Articular chondrocyte of knee joint (primary cell): Measurements from ENCODE around the gene DNAJC17. TPM values are rescaled to one million over a fixed set of nuclear protein-coding genes. Genes with fewer than 3 reads are reported as not detected.

Source experiments
- small RNA-seq: library from RNA; depleted of rRNA; stranded (forward); fragments of <200 nt; gene quantifications from one replicate; pipeline ENCODE3, GENCODE V24; 2012
- total RNA-seq: library from RNA; depleted of rRNA; stranded (reverse); fragments of >200 nt; gene quantifications from 2 replicates; pipeline ENCODE4 v1.2.3, GENCODE V29; 2012

The DNAJC17 gene, protein sequence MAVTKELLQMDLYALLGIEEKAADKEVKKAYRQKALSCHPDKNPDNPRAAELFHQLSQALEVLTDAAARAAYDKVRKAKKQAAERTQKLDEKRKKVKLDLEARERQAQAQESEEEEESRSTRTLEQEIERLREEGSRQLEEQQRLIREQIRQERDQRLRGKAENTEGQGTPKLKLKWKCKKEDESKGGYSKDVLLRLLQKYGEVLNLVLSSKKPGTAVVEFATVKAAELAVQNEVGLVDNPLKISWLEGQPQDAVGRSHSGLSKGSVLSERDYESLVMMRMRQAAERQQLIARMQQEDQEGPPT
- 23.9 and 26.1 TPM in 2 replicates for total RNA-seq

DNA sequence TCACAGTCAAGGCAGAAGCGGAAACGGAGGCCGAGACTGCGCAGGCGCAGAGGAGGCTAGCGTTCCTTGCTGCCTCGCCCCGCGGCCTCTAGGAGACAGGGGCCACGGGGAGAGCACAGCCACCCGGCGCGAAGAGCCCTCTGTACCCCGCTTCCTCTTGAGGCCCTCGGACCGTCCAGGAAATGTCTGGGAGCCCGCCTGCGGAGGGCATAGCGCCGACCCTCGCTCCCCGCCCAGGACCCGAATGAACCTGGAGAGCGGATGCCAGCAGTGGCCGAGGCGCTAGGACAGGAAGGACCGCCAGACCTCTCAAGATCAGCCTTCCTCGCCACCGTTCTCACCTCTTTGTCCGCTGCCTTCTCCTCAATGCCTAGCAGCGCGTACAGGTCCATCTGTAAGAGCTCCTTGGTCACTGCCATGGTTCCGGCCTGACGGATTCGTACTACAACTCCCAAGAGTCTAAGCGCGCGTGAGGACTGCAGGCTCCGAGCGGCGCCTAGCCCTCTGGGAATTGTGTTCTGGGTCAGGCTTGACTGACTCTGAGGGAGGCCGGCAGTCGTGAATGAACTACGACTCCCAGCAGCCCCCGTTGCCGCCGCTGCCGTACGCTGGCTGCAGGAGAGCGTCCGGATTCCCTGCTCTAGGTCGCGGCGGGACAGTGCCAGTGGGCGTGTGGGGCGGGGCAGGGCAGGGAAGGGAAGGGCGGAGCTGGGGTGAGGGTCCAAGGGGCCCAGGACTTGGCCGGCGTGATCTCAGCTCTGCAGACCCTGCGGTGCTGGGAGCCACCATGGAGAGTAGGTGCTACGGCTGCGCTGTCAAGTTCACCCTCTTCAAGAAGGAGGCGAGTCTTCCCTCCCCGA, at the start of gene DNAJC17, which contains the start of gene ZFYVE19:
DNAJC17 (minus strand) TSS at position 446 of the 860 bp plus-strand sequence; CDS start at position 419, 27 bp downstream.
ZFYVE19 (plus strand) TSS at position 62 of the 860 bp plus-strand sequence; CDS start at position 563, 501 bp downstream.

DNA sequence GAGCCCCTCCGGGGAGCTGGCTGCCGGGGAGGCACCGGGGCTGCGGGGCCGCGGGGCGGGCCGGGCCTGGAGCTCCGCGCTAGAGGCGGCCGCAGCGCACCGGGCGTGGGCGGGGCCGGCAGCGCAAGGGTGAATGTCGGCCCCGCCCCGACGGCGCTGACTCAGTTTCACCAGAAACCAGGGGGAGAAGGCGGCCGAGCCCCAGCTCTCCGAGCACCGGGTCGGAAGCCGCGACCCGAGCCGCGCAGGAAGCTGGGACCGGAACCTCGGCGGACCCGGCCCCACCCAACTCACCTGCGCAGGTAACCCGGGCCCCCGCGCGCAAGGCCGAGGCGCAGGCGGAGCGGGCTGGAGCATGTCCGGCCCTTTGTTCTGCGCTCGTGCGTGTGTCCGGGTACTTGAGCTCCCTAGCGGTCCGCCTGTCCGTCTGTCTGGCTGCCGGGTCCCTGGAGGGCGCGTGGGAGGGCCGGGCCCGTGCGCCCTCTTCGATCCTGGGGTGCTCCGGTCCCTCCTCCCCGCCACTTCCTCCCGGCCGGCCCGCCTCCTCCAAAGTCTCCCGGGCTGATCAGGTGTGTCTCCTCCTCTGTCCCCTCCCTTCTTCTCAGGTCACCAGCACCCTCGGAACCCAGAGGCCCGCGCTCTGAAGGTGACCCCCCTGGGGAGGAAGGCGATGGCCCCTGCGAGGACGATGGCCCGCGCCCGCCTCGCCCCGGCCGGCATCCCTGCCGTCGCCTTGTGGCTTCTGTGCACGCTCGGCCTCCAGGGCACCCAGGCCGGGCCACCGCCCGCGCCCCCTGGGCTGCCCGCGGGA, 36.8 kb upstream of the DNAJC17 start, which contains the start of gene SPINT1:
SPINT1 (plus strand) TSS at position 164 of the 811 bp plus-strand sequence; CDS start at position 671, 507 bp downstream.

DNA sequence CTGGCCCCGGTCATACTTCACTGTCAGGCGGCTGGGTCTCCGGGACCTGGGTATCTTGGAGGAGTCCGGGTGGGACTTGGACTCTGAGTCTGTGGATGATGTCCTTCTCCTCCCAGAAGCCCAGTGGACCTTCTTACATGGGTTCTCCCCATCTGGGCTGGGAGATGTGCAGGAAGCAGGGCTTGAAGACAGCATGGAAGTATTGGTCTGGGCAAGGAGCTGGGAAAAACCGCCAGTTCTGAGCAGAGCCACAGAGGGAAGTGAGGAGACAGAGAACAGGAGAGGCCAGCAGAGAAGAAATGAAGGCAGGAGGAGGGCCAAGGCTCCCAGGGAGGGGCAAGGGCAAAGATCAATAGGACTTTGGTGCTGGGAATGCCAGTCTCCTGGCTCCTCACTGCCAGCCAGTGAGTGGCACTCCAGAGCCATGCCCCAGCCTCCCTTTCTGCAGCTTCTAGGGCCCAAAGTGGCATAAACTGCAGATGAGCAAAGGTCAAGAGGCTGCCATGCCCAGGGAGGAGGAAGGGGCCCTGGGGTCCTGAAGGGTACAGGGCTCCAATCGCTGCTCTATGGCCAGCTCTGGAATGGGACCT, 21.3 kb upstream of the DNAJC17 start, which contains the start of gene PPP1R14D:
PPP1R14D (minus strand) TSS at position 262 of the 590 bp plus-strand sequence; CDS start at position 195, 67 bp downstream.

DNA sequence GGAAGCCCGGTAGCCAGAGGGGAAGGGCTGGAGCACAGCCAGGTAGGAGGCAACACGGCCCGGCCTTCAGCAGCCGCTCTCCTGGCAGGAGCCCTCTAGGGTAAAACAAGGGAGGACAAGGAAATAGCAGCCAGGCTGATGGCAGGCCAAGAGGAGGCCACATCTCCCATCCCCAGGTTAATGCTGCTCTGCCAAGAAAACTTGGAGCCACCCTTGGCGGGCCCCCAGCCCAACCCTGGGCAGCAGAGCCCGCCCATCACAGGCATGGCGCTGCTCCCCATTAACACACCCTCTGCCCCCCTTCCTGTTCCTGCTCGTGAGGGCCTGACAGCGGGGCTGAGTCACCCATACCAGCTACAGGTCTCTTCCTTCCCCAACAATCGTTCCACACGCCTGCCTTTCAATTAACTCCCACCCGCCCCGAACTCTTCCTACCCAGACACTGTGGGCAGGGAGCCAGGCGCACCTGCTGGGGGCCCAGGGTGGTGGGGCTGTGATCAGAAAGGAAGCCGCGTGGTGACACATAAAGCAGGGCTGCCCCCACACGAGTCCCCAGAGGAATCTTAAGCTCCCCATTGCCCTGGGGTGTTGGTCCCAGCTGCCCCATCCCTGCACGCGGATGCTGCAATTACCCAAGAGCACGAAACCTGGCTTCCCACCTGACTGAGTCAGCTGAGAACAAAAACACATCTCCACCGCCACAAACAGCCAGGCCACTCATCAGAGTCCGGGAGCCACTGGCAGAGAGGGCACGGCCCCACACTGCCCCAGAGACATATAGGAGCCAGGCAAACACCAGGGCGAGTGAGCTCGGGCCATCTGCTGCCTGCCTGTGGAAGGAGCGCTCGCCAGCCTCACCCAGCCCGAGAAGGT, 37.8 kb downstream of the DNAJC17 start, which contains the start of gene C15orf62:
C15orf62 (plus strand) TSS at position 707 of the 873 bp plus-strand sequence. CDS start 516 bp downstream, outside the sequence.

DNA sequence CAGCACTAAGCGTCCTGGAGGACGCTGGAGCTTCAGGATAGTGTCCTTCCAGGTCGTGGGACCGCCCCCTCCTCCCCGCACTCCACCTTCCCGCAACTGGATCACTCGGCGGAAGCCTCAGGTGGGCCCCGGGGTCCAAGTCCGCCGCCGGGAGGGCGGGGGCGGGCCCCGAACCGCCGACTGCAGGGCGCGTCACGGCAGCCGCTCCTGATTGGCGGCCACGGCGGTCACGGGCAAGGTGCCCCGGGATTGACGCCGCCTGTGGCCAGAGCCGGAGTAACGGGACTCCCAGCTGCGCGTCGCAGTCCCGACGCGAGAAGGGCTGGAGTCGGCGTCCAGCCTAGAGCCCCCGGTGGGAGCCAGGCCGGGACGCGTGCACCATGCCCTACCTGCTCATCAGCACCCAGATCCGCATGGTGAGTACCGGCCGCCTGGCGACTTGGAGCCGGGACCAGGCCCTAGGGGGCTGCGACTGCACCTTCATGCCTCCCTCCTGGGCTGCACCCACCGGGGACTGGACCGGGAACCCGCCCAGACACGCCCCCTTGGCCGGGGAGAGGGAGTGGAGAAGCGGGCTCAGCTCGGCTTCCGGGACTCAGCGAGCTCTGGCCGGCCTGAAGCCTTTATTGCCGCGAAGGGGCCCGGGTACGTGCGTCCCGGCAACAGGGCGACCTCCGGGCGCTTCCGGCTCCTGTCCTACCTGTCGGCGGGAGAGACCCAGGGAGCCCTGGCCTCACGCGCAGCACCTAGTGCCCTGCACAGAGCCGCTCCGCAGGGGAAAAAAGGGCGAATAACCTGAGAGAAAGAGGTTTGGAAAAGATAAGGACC, 43.3 kb downstream of the DNAJC17 start, which contains the start of gene GCHFR:
GCHFR (plus strand) TSS at position 268 of the 828 bp plus-strand sequence; CDS start at position 381, 113 bp downstream.

DNA sequence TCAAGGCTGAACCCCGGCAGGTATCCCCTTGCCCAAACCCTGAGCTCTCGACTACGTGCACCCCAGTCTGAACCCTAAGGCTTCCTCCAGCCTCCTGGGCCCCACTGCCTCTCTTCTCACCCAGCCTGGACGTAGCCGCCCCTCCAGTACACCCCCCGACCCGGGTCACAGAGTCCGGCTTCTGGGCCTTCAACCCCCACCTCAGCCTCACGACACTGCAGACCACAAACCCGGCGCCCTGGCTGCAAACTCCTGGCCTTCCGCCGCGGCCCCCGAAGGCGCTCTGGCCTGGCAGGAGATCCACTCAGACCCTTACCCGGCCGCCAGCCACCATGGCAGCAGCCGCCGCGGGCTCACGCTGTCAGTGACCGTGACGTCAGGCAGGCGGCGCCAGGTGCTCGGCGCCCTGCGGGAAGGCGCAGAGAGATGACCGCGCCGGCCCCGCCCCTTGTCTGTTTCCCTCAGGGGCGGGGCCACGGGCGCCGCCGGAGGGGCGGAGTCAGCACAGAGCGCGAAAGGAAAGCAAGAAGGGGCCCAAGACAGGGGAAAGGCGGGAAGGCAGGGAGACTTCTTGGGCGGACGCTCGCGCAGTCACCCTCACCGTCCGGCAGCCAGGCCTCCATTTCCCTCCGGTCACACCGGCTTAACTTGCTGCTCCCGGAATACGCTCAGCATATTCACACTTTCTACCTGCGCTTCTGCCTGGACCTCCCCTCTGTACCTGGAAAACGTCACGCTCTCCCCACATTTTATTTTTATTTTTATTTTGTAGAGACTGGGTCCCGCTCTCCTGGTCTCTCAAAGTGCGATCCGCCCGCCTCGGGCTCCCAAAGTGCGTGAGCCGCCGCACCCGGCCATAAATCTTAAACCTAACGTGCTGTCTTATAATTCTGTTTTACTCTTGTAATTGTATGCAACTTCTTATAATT, 52.1 kb downstream of the DNAJC17 start, which contains the start of gene RMDN3:
RMDN3 (minus strand) TSS at position 372 of the 929 bp plus-strand sequence. CDS start 471 bp downstream, outside the sequence.

Small RNA genes within 50 kb of the gene (small RNA-seq; reads per million reads assigned to genes)
- gene SUMO2P15: not detected

Other genes with a start within 250 kb of the DNAJC17 start
- 27.7 and 28.1 TPM in 2 replicates for gene CCDC32, start 242.4 kb downstream of the DNAJC17 start, total RNA-seq
- 8.2 and 8.6 TPM in 2 replicates for gene RPUSD2, start 238.2 kb downstream of the DNAJC17 start, total RNA-seq
- 15.5 and 23.8 TPM in 2 replicates for gene KNL1, start 213.2 kb downstream of the DNAJC17 start, total RNA-seq
- gene RAD51, start 112.3 kb downstream of the DNAJC17 start, total RNA-seq: 2.4 and 4.8 TPM in 2 replicates
- 17.4 and 18.5 TPM in 2 replicates for gene RMDN3, start 52.2 kb downstream of the DNAJC17 start, total RNA-seq
- 5.2 and 5.5 TPM in 2 replicates for gene GCHFR, start 43.4 kb downstream of the DNAJC17 start, total RNA-seq
- gene C15orf62, start 37.5 kb downstream of the DNAJC17 start, total RNA-seq: 0.11 and 0.26 TPM in 2 replicates
- gene ZFYVE19, start 384 bp downstream of the DNAJC17 start, total RNA-seq: 14.6 and 22.3 TPM in 2 replicates
- gene PPP1R14D, start 21.2 kb upstream of the DNAJC17 start, total RNA-seq: not detected in 2 replicates
- gene SPINT1, start 36.6 kb upstream of the DNAJC17 start, total RNA-seq: 0.26 and 0.97 TPM in 2 replicates
- not detected in 2 replicates for gene RHOV, start 66.8 kb upstream of the DNAJC17 start, total RNA-seq
- 37.6 and 38.8 TPM in 2 replicates for gene VPS18, start 87.0 kb upstream of the DNAJC17 start, total RNA-seq
- 0.11 TPM in 1 of 2 replicates, not detected in the other for gene DLL4, start 121.9 kb upstream of the DNAJC17 start, total RNA-seq
- gene CHAC1, start 146.0 kb upstream of the DNAJC17 start, total RNA-seq: 9.8 and 14.0 TPM in 2 replicates